B cell (primary cell): ENCODE results near the gene BTAF1.

Experiments used
- CTCF ChIP-seq: fragments of 200-600 bp; IDR thresholded peaks from one replicate; pipeline ENCODE4 v1.8.0; 2022; ENCODE audit warnings: antibody characterized with exemption, mild to moderate bottlenecking
- EZH2 ChIP-seq: IDR thresholded peaks from 2 replicates; pipeline ENCODE4 v1.6.1; 2012; ENCODE audit warnings: borderline replicate concordance, low read depth, mild to moderate bottlenecking, moderate library complexity, low read length; ENCODE audit not compliant: insufficient read depth, poor library complexity, severe bottlenecking

DNA sequence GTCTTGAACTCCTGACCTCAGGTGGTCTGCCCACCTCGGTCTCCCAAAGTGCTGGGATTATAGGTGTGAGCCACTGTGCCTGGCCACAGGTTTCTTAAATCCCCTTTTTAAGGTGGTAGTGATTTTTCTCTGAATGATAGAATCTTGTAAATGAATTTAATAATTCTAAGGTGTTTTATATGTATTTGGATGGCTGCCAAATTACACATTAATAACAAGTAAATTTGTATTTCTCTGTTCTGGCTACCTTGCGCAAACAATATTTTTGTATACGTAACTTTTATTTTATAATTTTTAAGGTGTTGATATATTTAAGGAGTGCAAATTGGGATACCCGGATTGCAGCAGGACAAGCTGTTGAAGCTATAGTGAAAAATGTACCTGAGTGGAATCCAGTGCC lies 16.1 kb downstream of the BTAF1 start:
- TF ChIP-seq CTCF (no peak), EZH2 (no peak)
